CD4-positive, alpha-beta memory T cell (primary cell): ENCODE measurements around the gene PTEN. TPM values are rescaled to one million over a fixed set of nuclear protein-coding genes. Genes with fewer than 3 reads are reported as not detected.
A peak's percentile ranks its signal among the peaks of the same experiment; 100 is the strongest.
"Not testable (repeated sequence)": the region's sequence is repeated elsewhere in the genome, so short reads cannot be mapped to it uniquely, and the experiment has no call there.

ENCODE experiments used
- CTCF ChIA-PET: fragments of 350-600 bp; sonication (Branson Sonifier 250); formaldehyde crosslinking; loops from one replicate; lab custom pipeline; 2021; ENCODE audit warnings: inconsistent platforms; ENCODE audit not compliant: partially characterized antibody; lab: Charles Lee
- POLR2A ChIA-PET: fragments of 350-600 bp; sonication (Branson Sonifier 250); formaldehyde crosslinking; loops from one replicate; lab custom pipeline; 2021; ENCODE audit not compliant: partially characterized antibody; lab: Charles Lee
- DNase-seq, 5 donors: peaks; one replicate each; pipeline versions ENCODE4 v3.0.0 to v3.0.0-alpha.2; 2020 to 2022; ENCODE audit warnings: mixed read lengths in 1 of 5
- H3K27ac ChIP-seq: one replicate; pipeline ENCODE4 v1.7.0; 2013; ENCODE audit warnings: low read depth, low read length
- H3K27me3 ChIP-seq: 2 replicates; pipeline ENCODE4 v1.7.0; 2013; ENCODE audit warnings: mild to moderate bottlenecking, low read length, moderate library complexity; ENCODE audit not compliant: insufficient read depth
- H3K36me3 ChIP-seq: 2 replicates; pipeline ENCODE4 v1.7.0; 2013; ENCODE audit warnings: mild to moderate bottlenecking, low read length, moderate library complexity; ENCODE audit not compliant: insufficient read depth
- H3K4me1 ChIP-seq: 2 replicates; pipeline ENCODE4 v1.7.0; 2013; ENCODE audit warnings: mild to moderate bottlenecking, low read length, moderate library complexity; ENCODE audit not compliant: insufficient read depth
- H3K4me3 ChIP-seq, 2 donors: one replicate each; pipeline ENCODE4 v1.7.0; 2013; ENCODE audit warnings: low read length in 2 of 2, mild to moderate bottlenecking in 1 of 2
- H3K9me3 ChIP-seq, 2 donors: one replicate each; pipeline ENCODE4 v1.7.0; 2013; ENCODE audit warnings: low read length in 2 of 2, control low read depth in 1 of 2; ENCODE audit not compliant: control insufficient read depth in 1 of 2
- H3K27ac Mint-ChIP-seq, 7 donors: one replicate each; pipeline ENCODE4 v1.8.0; 2020 to 2021; ENCODE audit warnings: mixed read lengths in 7 of 7, mild to moderate bottlenecking in 6 of 7, inconsistent platforms in 3 of 7, moderate library complexity in 3 of 7
- H3K27me3 Mint-ChIP-seq, 2 donors: one replicate each; pipeline ENCODE4 v1.8.0; 2020 to 2021; ENCODE audit warnings: mixed read lengths in 2 of 2
- H3K36me3 Mint-ChIP-seq, 2 donors: one replicate each; pipeline ENCODE4 v1.8.0; 2020 to 2021; ENCODE audit warnings: mixed read lengths in 2 of 2, inconsistent platforms in 1 of 2, mild to moderate bottlenecking in 1 of 2
- H3K4me1 Mint-ChIP-seq, 4 donors: one replicate each; pipeline ENCODE4 v1.8.0; 2020 to 2021; ENCODE audit warnings: mixed read lengths in 4 of 4, mild to moderate bottlenecking in 1 of 4
- H3K4me3 Mint-ChIP-seq, 8 donors: one replicate each; pipeline ENCODE4 v1.8.0; 2020 to 2021; ENCODE audit warnings: mixed read lengths in 8 of 8, mild to moderate bottlenecking in 7 of 8, moderate library complexity in 6 of 8, inconsistent platforms in 3 of 8
- H3K9me3 Mint-ChIP-seq, 8 donors: one replicate each; pipeline ENCODE4 v1.8.0; 2020 to 2021; ENCODE audit warnings: mixed read lengths in 8 of 8, mild to moderate bottlenecking in 5 of 8, inconsistent platforms in 3 of 8, moderate library complexity in 1 of 8
- intact Hi-C: fragments of 100-400 bp; cut with micrococcal nuclease; formaldehyde crosslinking; loops from one replicate; pipeline ENCODE4 v1.15.1; 2023
- polyA plus RNA-seq, 2 donors: library from polyadenylated mRNA; unstranded; fragments of 300-500 nt; fragmentation: Illumina TruSeq; gene quantifications; one replicate each; pipeline ENCODE4 v1.2.3, GENCODE V29; 2021
- total RNA-seq, 2 experiments: library from RNA; stranded (reverse); gene quantifications; one replicate each; pipeline ENCODE4 v1.2.3, GENCODE V29; 2021

Gene PTEN
- total and polyA plus RNA-seq, 4 experiments from 2014 or later, result 25.1 to 84.8 (median 57.8) TPM

DNA sequence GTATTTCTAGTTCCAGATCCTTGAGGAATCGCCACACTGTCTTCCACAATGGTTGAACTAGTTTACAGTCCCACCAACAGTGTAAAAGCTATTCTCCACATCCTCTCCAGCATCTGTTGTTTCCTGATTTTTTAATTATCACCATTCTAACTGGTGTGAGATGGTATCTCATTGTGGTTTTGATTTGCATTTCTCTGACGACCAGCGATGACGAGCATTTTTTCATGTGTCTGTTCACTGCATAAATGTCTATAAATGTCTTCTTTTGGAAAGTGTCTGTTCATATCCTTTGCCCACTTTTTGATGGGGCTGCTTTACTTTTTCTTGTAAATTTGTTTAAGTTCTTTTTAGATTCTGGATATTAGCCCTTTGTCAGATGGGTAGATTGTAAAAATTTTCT lies 7.8 kb upstream of the PTEN start:
- H3K36me3 Mint-ChIP-seq, POLR2A ChIA-PET, intact Hi-C loops, H3K9me3 ChIP-seq, H3K4me1 ChIP-seq, H3K27ac ChIP-seq, H3K27me3 Mint-ChIP-seq, H3K4me3 Mint-ChIP-seq, H3K36me3 ChIP-seq, H3K27me3 ChIP-seq, H3K9me3 Mint-ChIP-seq, H3K4me3 ChIP-seq: not testable (repeated sequence)
- peak; percentile 7 to 47 (median 10) for DNase-seq
- Mint-ChIP-seq H3K27ac (peak overlapping the region in 2 of 7 donors; percentile 22 to 82), H3K4me1 (peaks cover 14 to 22% (median 15%) of the 10 kb centered on the region in 4 donors)
- CTCF ChIA-PET, result interaction anchor here (1.3 to 10.6 kb wide), 2 partner anchors 10 to 532 kb away, joined by 4 to 225 read pairs; no protein-coding TSS in a partner anchor

- peak overlapping the region; percentile 65 to 99 (median 88) for H3K27ac Mint-ChIP-seq
- peaks cover 17% of the 10 kb centered on the region for H3K4me1 ChIP-seq
- H3K36me3 Mint-ChIP-seq, result peaks cover 0 to 27% of the 10 kb centered on the region in 2 donors
- peak; percentile 55 to 63 (median 57) for DNase-seq
- H3K9me3 Mint-ChIP-seq, result peaks cover 0 to 2% (median 0%) of the 10 kb centered on the region in 8 donors
- H3K27ac ChIP-seq, result peak overlapping the region; percentile 8
- H3K4me3 Mint-ChIP-seq, result peak overlapping the region in 7 of 8 donors; percentile 1 to 59 (median 37)
- peaks cover 19 to 43% (median 24%) of the 10 kb centered on the region in 4 donors for H3K4me1 Mint-ChIP-seq
- H3K27me3 Mint-ChIP-seq, result peaks cover 0 to 3% of the 10 kb centered on the region in 2 donors
- H3K4me3 ChIP-seq, result no peak overlapping the region
- intact Hi-C loops, result loop anchor here (1.0 to 10.0 kb wide), 10 partner anchors 57 to 967 kb away; partner anchors contain the start of gene GLUD1
- H3K9me3 ChIP-seq, result no peaks in the 10 kb centered on the region
- POLR2A ChIA-PET, result interaction anchor here (3.2 to 7.7 kb wide), 4 partner anchors 9 to 526 kb away, joined by 18 to 158 read pairs (median 47); partner anchors contain the start of gene ATAD1
- H3K27me3 ChIP-seq, result no peaks in the 10 kb centered on the region
- H3K36me3 ChIP-seq, result no peaks in the 10 kb centered on the region
- CTCF ChIA-PET, result interaction anchor here (0.7 to 10.6 kb wide), 17 partner anchors 9 to 695 kb away, joined by 3 to 225 read pairs (median 10); partner anchors contain the start of gene ATAD1
Observed at GRCh38 chr10:87860156-87860795, 3.1 kb upstream of the PTEN start.

DNA sequence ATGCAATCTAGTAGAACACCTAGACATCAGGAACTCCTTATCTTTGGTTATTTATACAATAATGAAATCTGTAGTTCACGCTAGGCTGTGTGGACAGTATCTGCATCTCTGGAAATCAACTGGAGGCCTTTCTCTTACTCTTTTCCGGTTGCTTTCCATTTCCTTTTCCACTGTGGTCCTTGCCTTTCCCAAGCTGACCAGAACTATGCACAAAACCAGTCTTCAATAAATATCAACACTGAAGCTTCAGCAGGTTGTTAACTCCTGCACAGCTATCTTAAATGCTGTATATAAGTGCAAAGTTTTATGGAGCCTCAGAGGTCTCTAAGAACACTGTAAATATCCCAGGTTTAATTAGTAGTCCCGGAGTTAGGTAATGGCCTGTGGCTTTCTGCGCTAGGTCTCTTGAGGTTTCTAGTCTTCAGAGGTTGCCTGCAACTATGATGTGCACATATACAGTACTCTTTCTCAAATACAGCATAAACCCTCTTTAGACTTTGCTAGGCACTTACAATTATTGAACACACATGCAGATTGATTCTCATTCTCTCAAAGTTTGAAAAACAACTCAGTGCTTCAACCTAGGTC lies 2.5 kb upstream of the PTEN start:
- DNase-seq, result no peak
- Histone ChIP-seq H3K9me3 (no peaks in the 10 kb centered on the region), H3K36me3 (no peaks in the 10 kb centered on the region), H3K4me3 (no peak overlapping the region), H3K27me3 (no peaks in the 10 kb centered on the region), H3K4me1 (peaks cover 23% of the 10 kb centered on the region), H3K27ac (peak overlapping the region; percentile 69)
- Mint-ChIP-seq H3K27me3 (peaks cover 0 to 3% of the 10 kb centered on the region in 2 donors), H3K9me3 (peaks cover 0 to 2% (median 0%) of the 10 kb centered on the region in 8 donors), H3K36me3 (peaks cover 0 to 34% of the 10 kb centered on the region in 2 donors), H3K4me3 (peak overlapping the region; percentile 95 to 99 (median 97)), H3K4me1 (peaks cover 20 to 49% (median 25%) of the 10 kb centered on the region in 4 donors), H3K27ac (peak overlapping the region; percentile 88 to 99 (median 96))
- CTCF ChIA-PET, result interaction anchor here (0.7 to 10.6 kb wide), 16 partner anchors 9 to 722 kb away, joined by 3 to 225 read pairs (median 8); partner anchors contain the start of gene RNLS
- POLR2A ChIA-PET, result interaction anchor here (0.6 to 7.7 kb wide), 16 partner anchors 9 to 722 kb away, joined by 3 to 158 read pairs (median 14); partner anchors contain the start of genes ATAD1 and RNLS
- intact Hi-C loops, result loop anchor here (1.0 to 10.0 kb wide), 10 partner anchors 56 to 966 kb away; partner anchors contain the start of gene GLUD1

- no peaks in the 10 kb centered on the region for H3K9me3 ChIP-seq
- peaks cover 21 to 55% (median 28%) of the 10 kb centered on the region in 4 donors for H3K4me1 Mint-ChIP-seq
- H3K36me3 Mint-ChIP-seq, result peaks cover 0 to 35% of the 10 kb centered on the region in 2 donors
- H3K27me3 Mint-ChIP-seq, result peaks cover 0 to 3% of the 10 kb centered on the region in 2 donors
- peak overlapping the region; percentile 69 for H3K27ac ChIP-seq
- peaks cover 0 to 2% (median 0%) of the 10 kb centered on the region in 8 donors for H3K9me3 Mint-ChIP-seq
- DNase-seq, result peak in 1 of 5 donors; percentile 1
- intact Hi-C loops, result loop anchor here (5.0 to 10.0 kb wide), 7 partner anchors 56 to 966 kb away; partner anchors contain the start of gene GLUD1
- H3K27ac Mint-ChIP-seq, result peak overlapping the region; percentile 93 to 99 (median 96)
- peaks cover 29% of the 10 kb centered on the region for H3K4me1 ChIP-seq
- H3K4me3 Mint-ChIP-seq, result peak overlapping the region; percentile 95 to 99 (median 97)
- H3K27me3 ChIP-seq, result no peaks in the 10 kb centered on the region
- peak overlapping the region; percentile 91 to 95 for H3K4me3 ChIP-seq
- CTCF ChIA-PET, result interaction anchor here (0.6 to 10.6 kb wide), 16 partner anchors 10 to 963 kb away, joined by 3 to 225 read pairs (median 6); partner anchors contain the start of gene RNLS
- H3K36me3 ChIP-seq, result no peaks in the 10 kb centered on the region
- POLR2A ChIA-PET, result interaction anchor here (0.5 to 7.7 kb wide), 32 partner anchors 10 to 1440 kb away, joined by 3 to 158 read pairs (median 6); partner anchors contain the start of genes ATAD1, FAS, IFIT2 and RNLS
Observed at GRCh38 chr10:87861566-87861952, 1.9 kb upstream of the PTEN start.

GRCh38 chr10:87861953-87862678 lies 1.3 kb upstream of the PTEN start:
- CTCF ChIA-PET, result interaction anchor here (0.6 to 10.6 kb wide), 17 partner anchors 10 to 974 kb away, joined by 3 to 225 read pairs (median 7); partner anchors contain the start of genes ATAD1 and RNLS
- H3K4me3 Mint-ChIP-seq, result peak overlapping the region; percentile 95 to 99 (median 97)
- peaks cover 35% of the 10 kb centered on the region for H3K4me1 ChIP-seq
- peak; percentile 92 to 96 (median 94) for DNase-seq
- intact Hi-C loops, result loop anchor here (1.0 to 10.0 kb wide), 13 partner anchors 44 to 1839 kb away; partner anchors contain the start of genes ATAD1, GLUD1 and KIF20B
- H3K36me3 ChIP-seq, result no peaks in the 10 kb centered on the region
- H3K27ac Mint-ChIP-seq, result peak overlapping the region; percentile 93 to 99 (median 96)
- POLR2A ChIA-PET, result interaction anchor here (0.5 to 7.7 kb wide), 41 partner anchors 11 to 1440 kb away, joined by 3 to 158 read pairs (median 5); partner anchors contain the start of genes ATAD1, FAS, IFIT2 and RNLS
- H3K4me3 ChIP-seq, result peak overlapping the region; percentile 91 to 95
- peaks cover 0 to 3% of the 10 kb centered on the region in 2 donors for H3K27me3 Mint-ChIP-seq
- H3K4me1 Mint-ChIP-seq, result peaks cover 25 to 60% (median 32%) of the 10 kb centered on the region in 4 donors
- no peaks in the 10 kb centered on the region for H3K27me3 ChIP-seq
- H3K36me3 Mint-ChIP-seq, result peaks cover 0 to 39% of the 10 kb centered on the region in 2 donors
- peak overlapping the region; percentile 69 for H3K27ac ChIP-seq
- H3K9me3 Mint-ChIP-seq, result peaks cover 0 to 2% (median 0%) of the 10 kb centered on the region in 8 donors
- H3K9me3 ChIP-seq, result no peaks in the 10 kb centered on the region

DNA sequence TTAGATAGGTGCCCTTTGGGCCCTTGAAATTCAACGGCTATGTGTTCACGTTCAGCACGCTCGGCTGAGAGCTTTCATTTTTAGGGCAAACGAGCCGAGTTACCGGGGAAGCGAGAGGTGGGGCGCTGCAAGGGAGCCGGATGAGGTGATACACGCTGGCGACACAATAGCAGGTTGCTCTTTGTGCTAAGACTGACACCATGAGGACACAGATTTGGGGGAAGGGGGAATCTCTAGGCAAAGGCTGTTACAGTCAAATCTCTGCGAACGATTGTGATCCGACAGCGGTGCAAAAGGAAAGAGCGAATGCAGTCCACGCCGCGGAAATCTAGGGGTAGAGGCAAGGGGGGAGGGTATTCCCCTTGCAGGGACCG lies 759 bp upstream of the PTEN start:
- peaks cover 0 to 3% of the 10 kb centered on the region in 2 donors for H3K27me3 Mint-ChIP-seq

More for the DNA sequence above, 759 bp upstream of the PTEN start:
- no peaks in the 10 kb centered on the region for H3K27me3 ChIP-seq
- intact Hi-C loops, result loop anchor here (1.0 to 10.0 kb wide), 13 partner anchors 44 to 1838 kb away; partner anchors contain the start of genes ATAD1, GLUD1 and KIF20B
- Mint-ChIP-seq H3K36me3 (peaks cover 0 to 39% of the 10 kb centered on the region in 2 donors), H3K9me3 (peaks cover 0 to 2% (median 0%) of the 10 kb centered on the region in 8 donors), H3K4me3 (peak overlapping the region; percentile 95 to 99 (median 97)), H3K27ac (peak overlapping the region; percentile 93 to 99 (median 96)), H3K4me1 (peaks cover 28 to 66% (median 37%) of the 10 kb centered on the region in 4 donors)
- H3K9me3 ChIP-seq, result no peaks in the 10 kb centered on the region
- ChIA-PET CTCF (interaction anchor here (0.9 to 10.6 kb wide), 17 partner anchors 9 to 973 kb away, joined by 3 to 225 read pairs (median 7); partner anchors contain the start of genes ATAD1 and RNLS), POLR2A (interaction anchor here (0.6 to 7.7 kb wide), 37 partner anchors 11 to 1439 kb away, joined by 3 to 158 read pairs (median 6); partner anchors contain the start of genes ATAD1, FAS, IFIT2 and RNLS)
- peak overlapping the region; percentile 69 for H3K27ac ChIP-seq
- peaks cover 39% of the 10 kb centered on the region for H3K4me1 ChIP-seq
- peak in 3 of 5 donors; percentile 87 to 88 (median 87) for DNase-seq
- peak overlapping the region; percentile 91 to 95 for H3K4me3 ChIP-seq
- no peaks in the 10 kb centered on the region for H3K36me3 ChIP-seq
